GM18858 (cell line): ENCODE measurements around the gene PSPN.

ENCODE experiments used
- ATAC-seq: cut with Tn5 transposase; IDR thresholded peaks from one replicate; pipeline ENCODE4 v1.9.1; 2021; ENCODE audit not compliant: unreplicated experiment

PSPN gene

DNA sequence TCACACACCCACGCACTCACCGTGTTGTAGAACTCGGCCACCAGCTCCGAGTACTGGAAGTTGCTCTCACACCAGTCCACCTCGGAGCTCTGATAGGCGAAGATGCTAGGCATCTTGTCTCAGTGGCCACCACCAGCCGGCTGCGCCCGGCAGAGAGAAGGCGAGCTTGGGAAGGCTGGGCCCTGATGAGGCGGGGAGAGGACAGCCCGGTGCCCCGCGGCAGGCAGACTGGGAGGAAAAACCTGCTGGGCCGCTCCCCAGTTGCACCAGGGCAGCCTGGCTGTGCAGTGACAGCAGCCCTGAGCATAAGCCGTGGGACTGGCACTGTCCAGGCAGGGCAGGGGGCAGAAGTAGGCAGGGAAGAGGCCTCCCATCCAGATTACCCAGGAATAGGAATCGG is 42.3 kb downstream of the PSPN start, which contains the start of gene ACER1:
Gene ACER1, minus strand, starts transcription at position 174 of the 400 bp plus-strand sequence. Its CDS starts 61 bp downstream, at position 113.
- ATAC-seq = no peak

DNA sequence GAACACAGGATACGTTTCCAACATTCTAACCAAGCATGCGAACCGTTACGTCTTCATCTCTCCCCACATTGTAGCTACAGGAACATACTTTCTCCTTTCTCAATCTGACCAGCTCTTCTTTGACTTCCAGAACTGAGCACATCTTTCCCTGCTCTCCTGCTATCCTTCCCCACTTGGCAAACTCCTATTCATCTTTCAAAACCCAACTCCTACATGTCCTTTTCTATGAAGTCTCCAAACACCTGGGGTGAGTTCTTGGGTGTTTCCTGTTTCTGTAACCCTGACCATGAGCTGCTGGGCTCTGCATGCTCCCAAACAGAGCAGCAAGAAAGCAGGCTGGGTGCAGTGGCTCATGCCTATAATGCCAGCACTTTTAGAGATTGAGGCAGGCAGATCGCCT is 48.9 kb downstream of the PSPN start:
- no peak for ATAC-seq

DNA sequence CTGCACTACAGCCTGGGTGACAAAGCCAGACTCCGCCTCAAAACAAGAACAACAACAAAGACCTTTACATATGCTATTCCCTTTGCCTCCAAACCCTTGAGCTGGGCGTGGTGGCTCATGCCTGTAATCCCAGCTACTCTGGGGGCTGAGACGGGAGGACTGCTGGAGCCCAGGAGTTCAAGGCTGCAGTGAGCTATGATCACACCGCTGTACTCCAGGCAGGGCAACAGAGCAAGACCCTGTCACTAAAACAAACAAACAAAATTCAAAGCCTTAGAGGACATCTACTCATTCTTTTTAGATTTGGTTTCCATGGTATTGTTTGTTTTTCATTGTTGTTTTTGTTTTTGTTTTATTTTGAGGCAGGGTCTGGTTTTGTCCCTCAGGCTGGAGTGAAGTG is 50.1 kb downstream of the PSPN start:
- ATAC-seq = no peak
